ENCODE data around the gene HRK.
"Not testable (repeated sequence)": the region's sequence is repeated elsewhere in the genome, so short reads cannot be mapped to it uniquely, and the experiment has no call there.

Gene HRK

GRCh38 chr12:116818948-116819832 lies 62.1 kb downstream of the HRK start:
- DNase-seq (ENCODE audit: low read depth in 2 of 2), result peak; percentile 84 to 85

- peak in 1 of 2 donors; percentile 6 for DNase-seq (ENCODE audit: low read depth in 2 of 2)
These were observed 62.8 kb downstream of the HRK start for GRCh38 chr12:116818341-116818856.

DNA sequence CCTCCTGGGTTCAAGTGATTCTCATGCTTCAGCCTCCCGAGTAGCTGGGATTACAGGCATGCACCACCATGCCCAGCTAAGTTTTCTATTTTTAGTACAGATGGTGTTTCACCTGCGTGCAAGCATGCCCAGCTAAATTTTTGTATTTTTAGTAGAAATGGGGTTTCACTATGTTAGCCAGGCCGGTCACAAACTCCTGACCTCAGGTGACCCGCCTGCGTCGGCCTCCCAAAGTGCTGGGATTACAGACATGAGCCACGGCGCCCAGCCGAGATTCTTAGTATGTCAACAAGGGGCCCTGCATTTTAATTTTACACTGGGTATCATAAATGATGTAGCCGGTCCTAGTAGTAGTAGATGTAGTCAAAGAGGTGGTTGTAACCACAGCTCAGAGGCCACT lies 66.5 kb downstream of the HRK start:
- not testable (repeated sequence) for DNase-seq (ENCODE audit: low read depth in 2 of 2)

DNA sequence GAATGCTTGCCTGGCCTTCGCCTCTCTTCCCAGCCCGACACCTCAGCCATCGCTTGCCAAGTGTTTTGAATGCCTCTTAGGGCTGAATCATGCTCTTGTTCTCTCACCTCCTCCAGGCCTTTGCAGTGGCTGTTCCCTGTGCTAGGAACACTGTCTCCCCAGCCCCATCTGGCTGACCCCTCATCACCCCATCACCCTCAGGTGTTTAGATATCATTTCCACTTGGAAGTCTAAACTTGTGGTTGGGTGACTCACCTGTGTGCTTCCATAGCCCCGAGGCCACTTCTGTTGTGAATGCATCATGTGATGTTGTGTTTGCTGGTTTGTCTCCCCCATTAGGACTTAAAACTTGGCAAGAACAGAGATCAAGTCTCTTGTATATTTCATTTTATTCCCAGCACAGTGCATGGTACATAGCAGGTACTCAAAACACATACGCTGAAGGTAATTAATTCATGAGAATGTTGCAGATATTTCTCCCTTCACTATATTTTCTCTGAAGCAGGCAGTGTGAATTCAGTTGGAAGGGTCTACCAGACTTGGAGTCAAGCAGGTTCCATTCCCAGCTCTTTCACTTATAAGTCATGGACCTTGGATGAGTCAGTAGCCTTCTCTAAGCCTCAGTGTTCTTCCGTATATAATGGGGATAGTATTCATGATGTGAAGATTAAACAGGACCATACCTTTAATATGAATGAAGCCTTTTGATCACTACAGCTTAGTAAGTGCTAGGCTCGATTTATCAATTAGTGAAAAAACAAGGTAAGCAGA lies 67.8 kb downstream of the HRK start:
- no peak for DNase-seq (ENCODE audit: low read depth in 2 of 2)

DNA sequence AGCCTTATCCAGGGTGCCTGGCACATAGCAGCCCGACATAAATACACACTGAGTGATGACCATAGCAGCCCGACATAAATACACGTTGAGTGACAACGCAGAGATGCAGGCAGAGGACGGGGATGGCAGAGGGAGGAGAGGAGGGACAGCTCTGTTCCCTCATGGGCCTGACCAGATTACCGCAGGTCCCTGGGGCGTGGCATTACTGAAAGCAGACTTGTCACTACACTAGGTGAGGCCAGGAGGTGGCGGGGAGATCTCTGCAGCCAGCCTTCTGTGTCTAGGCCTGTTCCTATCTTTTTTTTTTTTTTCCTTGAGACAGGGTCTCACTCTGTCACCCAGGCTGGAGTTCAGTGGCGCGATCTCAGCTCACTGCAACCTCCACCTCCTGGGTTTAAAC lies 69.0 kb downstream of the HRK start:
- DNase-seq (ENCODE audit: low read depth in 2 of 2), result no peak

GRCh38 chr12:116808113-116809105 lies 72.8 kb downstream of the HRK start:
- no peak for DNase-seq (ENCODE audit: low read depth in 2 of 2)

- no peak for DNase-seq (ENCODE audit: low read depth in 2 of 2)
These were observed 73.7 kb downstream of the HRK start for GRCh38 chr12:116807546-116807945.

GRCh38 chr12:116806845-116807440 lies 74.3 kb downstream of the HRK start:
- DNase-seq (ENCODE audit: low read depth in 2 of 2), result no peak

Measured in stimulated activated CD8-positive, alpha-beta memory T cell treated with anti-CD3 and anti-CD28 coated beads, Interleukin-15, amount 100 ng/mL, for 48 hours (primary cell).